ENCODE measurements around the gene SLC25A53. TPM values are rescaled to one million over a fixed set of nuclear protein-coding genes. Genes with fewer than 3 reads are reported as not detected.

Gene SLC25A53
- polyA plus RNA-seq, 1 donor (not counting 4 experiments of a cell fraction or from before 2014, with no cell fraction given), result 2.7 TPM

DNA sequence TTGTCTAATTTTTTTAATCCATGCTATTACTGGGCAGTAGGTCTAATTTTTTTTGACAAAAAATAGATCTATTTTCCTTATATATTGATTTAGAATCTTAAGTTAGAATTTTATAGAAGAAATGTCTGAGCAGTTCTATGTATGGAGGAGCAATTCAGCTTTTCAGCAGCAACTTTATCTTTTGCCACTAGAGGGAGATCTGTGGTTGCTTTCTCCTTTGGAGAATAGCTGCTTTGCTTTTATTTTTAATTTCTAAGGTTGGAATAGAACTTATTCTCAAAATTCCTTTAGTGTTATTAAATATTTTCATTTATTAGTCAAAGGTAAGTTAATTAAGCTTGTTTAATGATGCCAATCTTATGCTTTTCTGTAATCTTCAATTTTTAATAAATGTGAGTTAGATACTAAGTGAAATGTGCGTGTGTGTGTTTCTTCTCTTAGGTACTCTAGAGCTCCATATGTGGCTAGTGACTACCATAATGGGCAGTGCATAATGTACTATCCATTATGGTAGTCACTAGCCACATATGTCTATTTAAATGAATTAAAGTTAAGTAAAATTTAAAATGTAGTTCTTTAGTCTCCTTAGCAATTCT is 38.8 kb upstream of the SLC25A53 start:
- Histone ChIP-seq H3K9me3 (ENCODE audit: control insufficient read depth, low read depth, low read length) (no peaks in the 10 kb centered on the region), H2AFZ (ENCODE audit: control insufficient read depth, low read length) (no peak overlapping the region), H3K36me3 (ENCODE audit: control insufficient read depth in 2 of 2, extremely low read depth in 1 of 2, insufficient read depth in 2 of 2, low read length in 2 of 2) (peaks cover 0 to 2% of the 10 kb centered on the region in 2 experiments), H3K79me2 (ENCODE audit: control insufficient read depth, insufficient read depth, low read length) (no peaks in the 10 kb centered on the region), H3K4me3 (ENCODE audit: control insufficient read depth in 2 of 3, extremely low read depth in 1 of 3, insufficient read depth in 2 of 3, low read depth in 1 of 3, low read length in 3 of 3) (no peak overlapping the region), H3K9ac (ENCODE audit: control insufficient read depth, extremely low read depth, insufficient read depth, low read length) (no peak overlapping the region), H3K4me2 (ENCODE audit: control insufficient read depth, extremely low read depth, insufficient read depth, low read depth, low read length) (no peak overlapping the region), H4K20me1 (ENCODE audit: control insufficient read depth, extremely low read depth, insufficient read depth, low read length) (no peaks in the 10 kb centered on the region), H3K4me1 (ENCODE audit: control insufficient read depth, extremely low read depth, insufficient read depth, low read length) (peaks cover 7% of the 10 kb centered on the region), H3K9me1 (ENCODE audit: control insufficient read depth, extremely low read depth, insufficient read depth, low read length) (no peaks in the 10 kb centered on the region), H3K27me3 (ENCODE audit: control insufficient read depth, extremely low read depth, insufficient read depth, low read length) (no peaks in the 10 kb centered on the region), H3K27ac (ENCODE audit: control insufficient read depth, insufficient read depth, low read length) (no peak overlapping the region)
- no peak for FAIRE-seq
- no peak for DNase-seq (ENCODE audit: low read depth, low spot score)
- no peak for TF ChIP-seq EZH2 (IDR thresholded peaks at IDR 0.05; ENCODE audit: low read length)
- TF ChIP-seq, protein P1, sequence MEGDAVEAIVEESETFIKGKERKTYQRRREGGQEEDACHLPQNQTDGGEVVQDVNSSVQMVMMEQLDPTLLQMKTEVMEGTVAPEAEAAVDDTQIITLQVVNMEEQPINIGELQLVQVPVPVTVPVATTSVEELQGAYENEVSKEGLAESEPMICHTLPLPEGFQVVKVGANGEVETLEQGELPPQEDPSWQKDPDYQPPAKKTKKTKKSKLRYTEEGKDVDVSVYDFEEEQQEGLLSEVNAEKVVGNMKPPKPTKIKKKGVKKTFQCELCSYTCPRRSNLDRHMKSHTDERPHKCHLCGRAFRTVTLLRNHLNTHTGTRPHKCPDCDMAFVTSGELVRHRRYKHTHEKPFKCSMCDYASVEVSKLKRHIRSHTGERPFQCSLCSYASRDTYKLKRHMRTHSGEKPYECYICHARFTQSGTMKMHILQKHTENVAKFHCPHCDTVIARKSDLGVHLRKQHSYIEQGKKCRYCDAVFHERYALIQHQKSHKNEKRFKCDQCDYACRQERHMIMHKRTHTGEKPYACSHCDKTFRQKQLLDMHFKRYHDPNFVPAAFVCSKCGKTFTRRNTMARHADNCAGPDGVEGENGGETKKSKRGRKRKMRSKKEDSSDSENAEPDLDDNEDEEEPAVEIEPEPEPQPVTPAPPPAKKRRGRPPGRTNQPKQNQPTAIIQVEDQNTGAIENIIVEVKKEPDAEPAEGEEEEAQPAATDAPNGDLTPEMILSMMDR (optimal IDR thresholded peaks at IDR 0.05 in 1 of 3, IDR thresholded peaks at IDR 0.05 in 1 of 3, conservative IDR thresholded peaks at IDR 0.05 in 1 of 3; ENCODE audit: extremely low read depth in 1 of 3, insufficient read depth in 2 of 3, low read length in 3 of 3), result peak in 2 of 3 experiments; percentile 64 to 65
- dilution Hi-C loops (cut with MboI; ENCODE audit: extremely low pct_ligation_motif_present, low sequenced_read_pairs), result no loop called here

DNA sequence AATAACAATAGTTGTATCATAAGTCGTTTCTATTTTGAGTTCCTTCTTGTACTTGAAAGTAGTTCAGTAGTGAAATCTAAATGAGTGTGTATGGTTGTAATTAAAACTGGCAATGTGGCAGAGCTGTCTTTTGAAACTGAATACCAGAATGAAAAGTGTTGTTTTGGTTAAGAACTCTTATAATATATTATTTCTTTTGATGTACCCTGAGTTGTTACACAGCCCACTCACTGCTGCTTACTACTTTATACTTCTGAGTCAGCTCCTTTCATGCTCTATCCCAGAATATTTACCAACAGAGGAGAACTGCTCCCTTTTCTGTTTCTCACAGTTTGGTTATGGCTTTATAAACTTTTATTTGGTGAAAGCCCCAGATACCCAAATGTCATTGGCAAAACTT is 38.2 kb upstream of the SLC25A53 start:
- Histone ChIP-seq H3K79me2 (ENCODE audit: control insufficient read depth, insufficient read depth, low read length) (no peaks in the 10 kb centered on the region), H3K4me2 (ENCODE audit: control insufficient read depth, extremely low read depth, insufficient read depth, low read depth, low read length) (no peak overlapping the region), H4K20me1 (ENCODE audit: control insufficient read depth, extremely low read depth, insufficient read depth, low read length) (no peaks in the 10 kb centered on the region), H3K36me3 (ENCODE audit: control insufficient read depth in 2 of 2, extremely low read depth in 1 of 2, insufficient read depth in 2 of 2, low read length in 2 of 2) (peaks cover 0 to 2% of the 10 kb centered on the region in 2 experiments), H2AFZ (ENCODE audit: control insufficient read depth, low read length) (no peak overlapping the region), H3K9me1 (ENCODE audit: control insufficient read depth, extremely low read depth, insufficient read depth, low read length) (no peaks in the 10 kb centered on the region), H3K4me3 (ENCODE audit: control insufficient read depth in 2 of 3, extremely low read depth in 1 of 3, insufficient read depth in 2 of 3, low read depth in 1 of 3, low read length in 3 of 3) (no peak overlapping the region), H3K9me3 (ENCODE audit: control insufficient read depth, low read depth, low read length) (no peaks in the 10 kb centered on the region), H3K27me3 (ENCODE audit: control insufficient read depth, extremely low read depth, insufficient read depth, low read length) (no peaks in the 10 kb centered on the region), H3K9ac (ENCODE audit: control insufficient read depth, extremely low read depth, insufficient read depth, low read length) (no peak overlapping the region), H3K4me1 (ENCODE audit: control insufficient read depth, extremely low read depth, insufficient read depth, low read length) (peaks cover 7% of the 10 kb centered on the region), H3K27ac (ENCODE audit: control insufficient read depth, insufficient read depth, low read length) (no peak overlapping the region)
- FAIRE-seq, result no peak
- no peak for DNase-seq (ENCODE audit: low read depth, low spot score)
- dilution Hi-C loops (cut with MboI; ENCODE audit: extremely low pct_ligation_motif_present, low sequenced_read_pairs), result no loop called here
- no peak for TF ChIP-seq EZH2 (IDR thresholded peaks at IDR 0.05; ENCODE audit: low read length)
- TF ChIP-seq, protein P1 (optimal IDR thresholded peaks at IDR 0.05 in 1 of 3, IDR thresholded peaks at IDR 0.05 in 1 of 3, conservative IDR thresholded peaks at IDR 0.05 in 1 of 3; ENCODE audit: extremely low read depth in 1 of 3, insufficient read depth in 2 of 3, low read length in 3 of 3), result no peak

Data from keratinocyte (primary cell).